Body of pancreas (tissue), 4 donors: ENCODE data around the gene HOXA2.

ENCODE experiments used
- POLR2A ChIP-seq, 3 donors: fragments of 450-650 bp; IDR thresholded peaks; one replicate each; pipeline ENCODE4 v1.6.1; 2016; ENCODE audit warnings: antibody characterized with exemption in 3 of 3, mild to moderate bottlenecking in 2 of 3
- TF ChIP-seq, protein P1 (sequence below), 7 experiments: fragments of 450-650 bp in 4 of 7; fragments of 200-600 bp in 3 of 7; sonication (generic) in 3 of 7; IDR thresholded peaks; one replicate each; pipeline ENCODE4 v1.5.1; 2016 to 2019; ENCODE audit warnings: antibody characterized with exemption in 7 of 7

DNA sequence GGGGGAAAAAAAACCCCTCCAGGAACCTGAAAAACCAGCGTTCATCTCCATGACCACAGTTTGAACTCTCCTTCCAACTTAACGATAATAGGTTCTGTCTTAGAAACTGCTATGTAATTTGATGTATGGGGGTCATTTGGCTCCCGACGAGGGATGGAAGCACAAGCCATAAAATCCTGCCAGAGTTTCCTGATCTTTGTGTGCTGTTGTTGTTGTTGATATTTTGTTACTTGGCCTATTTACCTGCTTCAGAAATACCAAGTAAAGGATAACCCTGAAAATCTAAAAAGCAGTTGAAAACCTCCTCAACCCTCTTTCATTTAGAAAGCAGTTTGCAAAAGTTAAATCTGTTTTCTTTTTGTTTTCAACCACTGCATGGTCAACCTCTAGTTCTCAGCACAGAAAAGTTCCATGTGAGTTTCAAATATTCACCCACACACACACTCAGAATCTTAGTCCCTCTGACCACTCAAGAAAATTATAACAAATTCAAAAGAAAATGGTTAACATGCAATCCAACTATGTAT, 9.3 kb upstream of the HOXA2 start:
- TF ChIP-seq, protein P1, sequence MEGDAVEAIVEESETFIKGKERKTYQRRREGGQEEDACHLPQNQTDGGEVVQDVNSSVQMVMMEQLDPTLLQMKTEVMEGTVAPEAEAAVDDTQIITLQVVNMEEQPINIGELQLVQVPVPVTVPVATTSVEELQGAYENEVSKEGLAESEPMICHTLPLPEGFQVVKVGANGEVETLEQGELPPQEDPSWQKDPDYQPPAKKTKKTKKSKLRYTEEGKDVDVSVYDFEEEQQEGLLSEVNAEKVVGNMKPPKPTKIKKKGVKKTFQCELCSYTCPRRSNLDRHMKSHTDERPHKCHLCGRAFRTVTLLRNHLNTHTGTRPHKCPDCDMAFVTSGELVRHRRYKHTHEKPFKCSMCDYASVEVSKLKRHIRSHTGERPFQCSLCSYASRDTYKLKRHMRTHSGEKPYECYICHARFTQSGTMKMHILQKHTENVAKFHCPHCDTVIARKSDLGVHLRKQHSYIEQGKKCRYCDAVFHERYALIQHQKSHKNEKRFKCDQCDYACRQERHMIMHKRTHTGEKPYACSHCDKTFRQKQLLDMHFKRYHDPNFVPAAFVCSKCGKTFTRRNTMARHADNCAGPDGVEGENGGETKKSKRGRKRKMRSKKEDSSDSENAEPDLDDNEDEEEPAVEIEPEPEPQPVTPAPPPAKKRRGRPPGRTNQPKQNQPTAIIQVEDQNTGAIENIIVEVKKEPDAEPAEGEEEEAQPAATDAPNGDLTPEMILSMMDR (IDR thresholded peaks at IDR 0.05) = no peak
- TF ChIP-seq POLR2A (IDR thresholded peaks at IDR 0.05) = no peak
